CD4-positive, alpha-beta T cell treated with Interleukin-6 for 4 hours (primary cell): ENCODE results near the gene ERCC4.

ENCODE experiments used
- DNase-seq: peaks from one replicate; pipeline ENCODE4 v3.0.0-alpha.2; 2020; ENCODE audit warnings: mixed read lengths

Gene ERCC4

DNA sequence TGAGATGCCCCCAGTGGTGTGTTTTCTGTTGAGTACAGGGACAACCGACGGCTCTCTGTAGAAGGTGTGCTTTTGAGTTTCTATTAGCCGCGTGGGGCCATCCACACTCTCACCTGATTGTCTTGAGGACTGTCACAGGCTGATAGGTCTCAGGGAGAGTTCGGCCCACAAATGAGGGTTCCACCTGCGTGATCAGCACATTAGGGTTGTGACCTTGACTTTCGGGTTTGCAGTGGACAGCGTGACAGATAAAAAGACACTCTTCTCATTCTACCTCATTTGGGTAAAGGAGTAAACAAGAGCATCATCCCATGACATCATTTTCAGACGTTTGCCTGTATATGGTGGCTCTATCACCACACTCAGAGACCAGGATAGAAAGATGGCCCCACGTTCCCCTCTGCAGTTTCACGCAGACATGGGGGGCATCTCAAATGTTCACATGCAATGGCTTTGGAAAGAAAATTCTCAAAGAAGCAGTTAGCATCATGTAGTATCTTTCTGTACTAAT lies 76.9 kb downstream of the ERCC4 start:
- DNase-seq = no peak

GRCh38 chr16:13997526-13997925 lies 77.6 kb downstream of the ERCC4 start:
- peak; percentile 6 for DNase-seq

DNA sequence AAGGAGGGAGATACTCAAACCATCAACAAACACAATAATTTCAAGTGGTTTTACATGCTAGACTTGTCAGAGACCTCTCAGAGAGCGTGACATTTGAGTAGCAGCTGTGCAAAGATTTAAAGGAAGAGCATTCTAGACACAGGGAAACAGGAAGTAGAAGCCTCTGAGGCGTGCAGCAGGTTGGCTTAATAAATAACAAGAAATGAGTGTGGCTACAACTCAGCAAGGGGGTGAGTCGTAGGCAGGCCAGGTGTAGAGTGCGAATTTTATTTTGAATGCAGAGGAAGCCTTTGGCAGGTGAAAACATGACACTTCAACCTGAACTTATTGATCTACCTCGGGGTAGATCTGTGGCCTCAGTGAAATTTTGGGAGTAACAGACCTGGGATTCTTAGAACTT lies 78.0 kb downstream of the ERCC4 start:
- DNase-seq = peak; percentile 21

- no peak for DNase-seq
Observed at GRCh38 chr16:13999071-13999894, 79.3 kb downstream of the ERCC4 start.

DNA sequence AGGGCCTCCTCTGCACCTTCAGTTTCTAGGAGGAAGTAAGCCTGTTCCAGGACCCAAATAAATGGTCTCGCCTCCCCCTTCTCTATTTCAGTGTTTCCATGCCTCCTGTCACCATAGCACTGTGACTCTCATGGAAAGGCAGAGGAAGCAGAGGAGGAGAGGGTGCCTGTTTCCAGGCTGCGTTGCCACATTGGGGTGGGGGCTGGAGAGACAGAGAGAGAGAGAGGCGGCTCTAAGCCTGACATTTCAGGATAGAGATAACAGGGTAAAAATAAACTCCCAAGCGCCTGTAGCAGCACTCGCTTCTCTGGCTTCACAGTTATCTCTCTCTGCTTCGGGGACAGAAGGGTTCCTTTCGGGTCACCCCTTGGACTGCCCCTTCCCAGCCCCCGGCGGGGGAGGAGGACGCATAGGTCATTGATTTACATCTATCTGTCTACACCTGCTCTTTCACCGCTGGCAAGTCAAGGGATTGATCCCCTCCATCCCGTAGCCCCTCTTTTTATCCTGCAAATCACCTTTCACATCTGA lies 80.0 kb downstream of the ERCC4 start:
- DNase-seq = no peak

GRCh38 chr16:14001521-14001920 lies 81.6 kb downstream of the ERCC4 start:
- no peak for DNase-seq
